Mucosa of rectum (tissue), 2 donors: ENCODE results near the gene FYN.

ENCODE experiments used
- H3K27ac ChIP-seq, 2 donors: one replicate each; pipeline ENCODE4 v1.7.0; 2013; ENCODE audit warnings: inconsistent platforms in 2 of 2, low read depth in 2 of 2, low read length in 2 of 2
- H3K27me3 ChIP-seq, 2 donors: one replicate each; pipeline ENCODE4 v1.7.0; 2013; ENCODE audit warnings: low read length in 2 of 2; ENCODE audit not compliant: control insufficient read depth in 2 of 2, insufficient read depth in 2 of 2
- H3K36me3 ChIP-seq, 2 donors: one replicate each; pipeline ENCODE4 v1.7.0; 2013; ENCODE audit warnings: low read length in 2 of 2; ENCODE audit not compliant: control insufficient read depth in 2 of 2, insufficient read depth in 2 of 2
- H3K4me1 ChIP-seq, 2 donors: one replicate each; pipeline ENCODE4 v1.7.0; 2013; ENCODE audit warnings: low read length in 2 of 2, mild to moderate bottlenecking in 1 of 2; ENCODE audit not compliant: control insufficient read depth in 2 of 2, insufficient read depth in 2 of 2
- H3K4me3 ChIP-seq, 2 donors: one replicate each; pipeline ENCODE4 v1.7.0; 2013; ENCODE audit warnings: low read length in 2 of 2
- H3K9ac ChIP-seq, 2 donors: one replicate each; pipeline ENCODE4 v1.7.0; 2013; ENCODE audit warnings: low read length in 2 of 2, low read depth in 1 of 2, mild to moderate bottlenecking in 1 of 2
- H3K9me3 ChIP-seq, 2 donors: one replicate each; pipeline ENCODE4 v1.7.0; 2013; ENCODE audit warnings: low read length in 2 of 2; ENCODE audit not compliant: control insufficient read depth in 2 of 2
- donor health status: healthy.
- donor health status: Normal muscosa, but diverticular disease.

Gene FYN

GRCh38 chr6:111723412-111723970 is 149.8 kb downstream of the FYN start:
- Histone ChIP-seq H3K27me3 (no peaks in the 10 kb centered on the region), H3K9me3 (no peaks in the 10 kb centered on the region), H3K9ac (no peak overlapping the region), H3K4me3 (no peak overlapping the region), H3K27ac (no peak overlapping the region), H3K4me1 (peaks cover 0 to 3% of the 10 kb centered on the region in 2 donors), H3K36me3 (no peaks in the 10 kb centered on the region)

GRCh38 chr6:111722179-111722731 is 151.0 kb downstream of the FYN start:
- Histone ChIP-seq H3K9me3 (no peaks in the 10 kb centered on the region), H3K4me3 (no peak overlapping the region), H3K9ac (no peak overlapping the region), H3K27me3 (no peaks in the 10 kb centered on the region), H3K4me1 (peaks cover 0 to 3% of the 10 kb centered on the region in 2 donors), H3K36me3 (no peaks in the 10 kb centered on the region), H3K27ac (no peak overlapping the region)

- Histone ChIP-seq H3K9me3 (no peaks in the 10 kb centered on the region), H3K4me3 (no peak overlapping the region), H3K27me3 (no peaks in the 10 kb centered on the region), H3K9ac (no peak overlapping the region), H3K27ac (no peak overlapping the region), H3K36me3 (no peaks in the 10 kb centered on the region), H3K4me1 (peaks cover 0 to 3% of the 10 kb centered on the region in 2 donors)
Measured at GRCh38 chr6:111721753-111722154, 151.5 kb downstream of the FYN start.

DNA sequence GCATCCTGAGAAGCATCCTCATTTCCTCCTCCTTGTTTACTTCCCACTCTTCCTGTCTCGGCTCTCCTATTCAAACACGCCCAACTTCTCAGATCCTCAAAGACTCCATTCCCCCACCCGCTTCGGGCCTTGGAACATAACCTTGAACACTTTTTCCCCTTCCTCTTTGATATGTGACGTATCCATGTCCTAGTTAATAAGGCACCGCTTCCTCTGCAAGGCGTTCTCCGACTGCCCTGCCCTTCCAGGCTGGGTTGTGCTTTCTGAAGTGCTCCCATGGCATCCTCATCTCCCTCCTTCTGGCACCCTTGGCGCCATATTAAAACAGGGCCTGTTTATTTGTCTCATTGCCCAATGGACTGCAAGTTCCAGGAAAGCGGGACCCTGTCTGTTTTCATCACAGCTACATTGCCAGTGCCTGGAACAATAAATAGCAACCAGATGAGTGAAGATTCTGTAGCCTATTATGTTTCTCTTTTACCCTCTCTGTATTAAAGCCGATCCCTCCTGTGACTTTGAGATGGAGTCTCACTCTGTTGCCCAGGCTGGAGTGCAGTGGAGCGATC is 152.2 kb downstream of the FYN start:
- no peaks in the 10 kb centered on the region for H3K36me3 ChIP-seq
- H3K27me3 ChIP-seq = no peaks in the 10 kb centered on the region
- no peaks in the 10 kb centered on the region for H3K9me3 ChIP-seq
- H3K4me1 ChIP-seq = peaks cover 0 to 3% of the 10 kb centered on the region in 2 donors
- H3K9ac ChIP-seq = no peak overlapping the region
- no peak overlapping the region for H3K4me3 ChIP-seq
- no peak overlapping the region for H3K27ac ChIP-seq

DNA sequence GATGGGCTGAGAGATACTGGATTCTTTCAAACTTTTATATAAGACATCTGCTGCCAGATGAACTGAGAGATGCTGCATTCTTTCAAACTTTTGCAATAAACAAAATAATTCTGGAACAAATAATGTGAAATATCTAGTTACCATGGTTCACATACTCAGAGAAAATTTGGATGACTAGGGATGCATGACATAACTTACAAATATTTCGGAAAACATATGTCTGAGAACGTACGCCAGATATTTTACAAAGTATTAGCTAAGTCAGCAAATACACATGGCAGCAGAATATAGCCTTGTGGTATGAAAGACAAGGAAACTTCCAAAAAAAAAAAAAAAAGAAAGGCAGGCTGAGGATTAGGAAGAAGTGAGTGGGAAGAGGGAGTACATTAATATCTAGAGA is 154.3 kb downstream of the FYN start:
- no peaks in the 10 kb centered on the region for H3K4me1 ChIP-seq
- no peaks in the 10 kb centered on the region for H3K27me3 ChIP-seq
- H3K36me3 ChIP-seq = no peaks in the 10 kb centered on the region
- no peak overlapping the region for H3K4me3 ChIP-seq
- H3K9me3 ChIP-seq = no peaks in the 10 kb centered on the region
- no peak overlapping the region for H3K9ac ChIP-seq
- H3K27ac ChIP-seq = no peak overlapping the region

- no peak overlapping the region for H3K27ac ChIP-seq
- no peak overlapping the region for H3K4me3 ChIP-seq
- no peaks in the 10 kb centered on the region for H3K4me1 ChIP-seq
Measured at GRCh38 chr6:111718326-111718725, 154.9 kb downstream of the FYN start.

DNA sequence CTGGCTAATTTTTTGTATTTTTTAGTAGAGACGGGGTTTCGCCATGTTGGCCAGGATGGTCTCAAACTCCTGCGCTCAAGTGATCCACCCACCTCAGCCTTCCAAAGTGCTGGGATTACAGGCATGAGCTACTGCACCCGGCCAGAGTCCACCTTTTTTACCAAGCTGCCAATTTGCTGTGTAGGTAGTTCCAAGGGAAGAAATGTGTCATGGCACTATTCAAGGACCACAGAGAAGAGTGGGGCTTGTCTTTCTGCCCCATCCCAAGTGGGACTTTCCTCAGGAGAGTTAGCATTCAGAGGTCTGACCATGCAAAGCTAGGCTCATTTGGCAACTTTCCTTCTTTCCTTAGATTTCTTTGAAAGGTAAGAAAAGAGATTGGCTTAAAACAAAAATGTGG is 155.6 kb downstream of the FYN start:
- Histone ChIP-seq H3K9me3 (no peaks in the 10 kb centered on the region), H3K27me3 (no peaks in the 10 kb centered on the region), H3K36me3 (no peaks in the 10 kb centered on the region), H3K4me1 (no peaks in the 10 kb centered on the region), H3K27ac (no peak overlapping the region), H3K9ac (no peak overlapping the region), H3K4me3 (no peak overlapping the region)

More at GRCh38 chr6:111718326-111718725, 154.9 kb downstream of the FYN start:
- Histone ChIP-seq H3K36me3 (no peaks in the 10 kb centered on the region), H3K27me3 (no peaks in the 10 kb centered on the region), H3K9me3 (no peaks in the 10 kb centered on the region), H3K9ac (no peak overlapping the region)

GRCh38 chr6:111716325-111716724 is 156.9 kb downstream of the FYN start:
- no peak overlapping the region for H3K9ac ChIP-seq
- no peak overlapping the region for H3K27ac ChIP-seq
- H3K4me3 ChIP-seq = no peak overlapping the region
- H3K4me1 ChIP-seq = peaks cover under 1 to 2% of the 10 kb centered on the region in 2 donors
- H3K36me3 ChIP-seq = no peaks in the 10 kb centered on the region
- H3K9me3 ChIP-seq = no peaks in the 10 kb centered on the region
- H3K27me3 ChIP-seq = no peaks in the 10 kb centered on the region

DNA sequence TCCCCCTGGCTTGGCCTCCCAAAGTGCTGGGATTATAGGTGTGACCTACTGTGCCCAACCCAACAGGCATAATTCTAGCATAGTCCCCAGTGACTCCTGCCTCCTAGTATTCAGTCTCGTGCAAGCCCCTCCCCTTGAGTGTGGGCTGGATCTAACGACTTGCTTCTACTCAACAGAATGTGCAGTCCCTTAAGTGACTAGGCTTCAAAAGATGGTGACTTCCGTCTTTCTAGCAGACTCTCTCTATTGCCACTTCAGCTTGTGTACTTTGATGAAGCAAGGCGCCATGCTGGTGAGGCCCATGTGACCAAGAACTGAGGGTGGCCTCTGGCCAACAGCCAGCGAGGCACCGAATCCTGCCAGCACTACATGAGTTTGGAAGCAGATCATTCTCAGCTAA is 157.9 kb downstream of the FYN start:
- Histone ChIP-seq H3K36me3 (no peaks in the 10 kb centered on the region), H3K9me3 (no peaks in the 10 kb centered on the region), H3K27ac (no peak overlapping the region), H3K27me3 (no peaks in the 10 kb centered on the region), H3K4me1 (peaks cover 7 to 8% of the 10 kb centered on the region in 2 donors), H3K4me3 (no peak overlapping the region), H3K9ac (no peak overlapping the region)

DNA sequence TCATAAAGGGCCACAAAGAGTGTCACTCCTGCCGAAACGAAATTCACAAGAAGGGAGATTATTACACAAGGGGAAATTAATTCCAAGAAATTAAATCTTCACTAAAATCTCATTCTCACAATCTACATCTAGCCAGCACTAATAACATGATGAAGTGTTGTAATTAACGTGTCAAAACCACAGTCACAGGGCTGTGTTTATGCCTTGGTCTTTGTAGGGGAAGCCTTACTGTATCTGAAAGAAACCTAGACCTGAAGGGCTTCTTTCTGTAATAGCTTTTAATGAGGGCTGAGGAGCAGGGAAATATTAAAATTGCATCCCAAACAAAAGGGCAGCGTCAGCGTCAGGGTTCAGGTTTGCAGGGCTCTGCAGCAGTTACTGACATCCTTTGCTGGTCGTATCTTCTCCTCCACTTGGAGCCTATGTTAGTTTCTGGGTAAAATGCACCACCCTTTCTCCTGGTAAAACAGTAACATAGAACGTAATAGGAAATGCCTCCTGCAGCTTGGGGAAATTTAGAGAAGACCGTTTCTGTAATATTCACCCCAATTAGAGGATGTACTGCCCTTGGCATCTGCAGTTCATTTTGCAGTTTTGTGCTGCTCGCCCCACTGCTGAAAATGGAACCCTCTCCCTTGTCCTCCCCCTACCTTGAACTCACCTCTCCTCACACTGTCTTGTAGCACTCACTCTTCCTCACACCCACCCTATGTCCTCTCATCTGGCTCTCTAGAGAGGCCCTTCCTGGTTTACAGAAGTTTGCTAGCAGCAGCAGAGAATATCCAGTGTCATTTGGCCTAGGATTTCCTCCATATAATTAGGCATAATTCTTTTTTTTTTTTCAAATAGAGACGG is 158.6 kb downstream of the FYN start:
- no peaks in the 10 kb centered on the region for H3K27me3 ChIP-seq
- no peaks in the 10 kb centered on the region for H3K36me3 ChIP-seq
- no peak overlapping the region for H3K9ac ChIP-seq
- no peak overlapping the region for H3K27ac ChIP-seq
- peaks cover 11% of the 10 kb centered on the region in 2 donors for H3K4me1 ChIP-seq
- H3K9me3 ChIP-seq = no peaks in the 10 kb centered on the region
- no peak overlapping the region for H3K4me3 ChIP-seq
